Mesenteric fat pad (tissue), 1 donor: ENCODE measurements around the gene BRPF1. TPM values are rescaled to one million over a fixed set of nuclear protein-coding genes. Genes with fewer than 3 reads are reported as not detected.

Experiments used
- DNase-seq: peaks from one replicate; pipeline ENCODE4 v3.0.0-alpha.2; 2020; ENCODE audit warnings: low spot score
- long read RNA-seq: library from polyadenylated mRNA; unstranded; transcript quantifications from one replicate; pipeline ENCODE4 v2.0.0, GENCODE V29; 2020
- total RNA-seq: library from RNA; stranded (reverse); fragmentation: NEBNext Ultra II Directional; extraction: Animal tissue kit (Norgen Biotek cat#: 25700); gene quantifications from one replicate; pipeline ENCODE4 v1.2.1, GENCODE V29; 2021
- donor health status: DM: yes; HTN: yes; CAD: no.

BRPF1 gene
- 18.7 TPM for total RNA-seq
- long read RNA-seq, partial matches to known transcripts, result 17 of 26 reads
- long read RNA-seq, other reads (novel, unspliced or antisense), result 9 of 26 reads

- DNase-seq, result peak; percentile 99
Measured at GRCh38 chr3:9731206-9732079, at the start of gene BRPF1. Gene BRPF1, plus strand, starts transcription at chr3:9731735. Its CDS starts 2,406 bp downstream, at chr3:9734141.

GRCh38 chr3:9682096-9682495, 49.4 kb upstream of the BRPF1 start:
- DNase-seq, result no peak

- DNase-seq, result no peak
Measured at GRCh38 chr3:9683426-9683825, 48.1 kb upstream of the BRPF1 start.

GRCh38 chr3:9685216-9686049, 46.1 kb upstream of the BRPF1 start:
- DNase-seq, result no peak

GRCh38 chr3:9686050-9686550, 45.4 kb upstream of the BRPF1 start:
- no peak for DNase-seq

GRCh38 chr3:9686703-9687102, 44.8 kb upstream of the BRPF1 start:
- no peak for DNase-seq

- no peak for DNase-seq
Measured at GRCh38 chr3:9687514-9687913, 44.0 kb upstream of the BRPF1 start.

GRCh38 chr3:9688961-9689360, 42.6 kb upstream of the BRPF1 start:
- no peak for DNase-seq

GRCh38 chr3:9689757-9690156, 41.8 kb upstream of the BRPF1 start:
- no peak for DNase-seq

- no peak for DNase-seq
Measured at GRCh38 chr3:9690451-9691450, 40.8 kb upstream of the BRPF1 start.

GRCh38 chr3:9691636-9692035, 39.9 kb upstream of the BRPF1 start:
- no peak for DNase-seq

GRCh38 chr3:9692416-9692815, 39.1 kb upstream of the BRPF1 start:
- DNase-seq, result no peak

GRCh38 chr3:9695345-9695744, 36.2 kb upstream of the BRPF1 start:
- DNase-seq, result no peak

GRCh38 chr3:9695746-9696145, 35.8 kb upstream of the BRPF1 start:
- DNase-seq, result no peak

GRCh38 chr3:9696480-9697220, 34.9 kb upstream of the BRPF1 start:
- no peak for DNase-seq

GRCh38 chr3:9697892-9698291, 33.6 kb upstream of the BRPF1 start:
- no peak for DNase-seq

GRCh38 chr3:9698293-9698692, 33.2 kb upstream of the BRPF1 start:
- DNase-seq, result no peak

GRCh38 chr3:9700536-9700935, 31.0 kb upstream of the BRPF1 start:
- DNase-seq, result no peak

GRCh38 chr3:9701006-9701405, 30.5 kb upstream of the BRPF1 start:
- no peak for DNase-seq

GRCh38 chr3:9701711-9702110, 29.8 kb upstream of the BRPF1 start:
- DNase-seq, result no peak
